Activated CD4-positive, alpha-beta T cell treated with anti-CD3 and anti-CD28 coated beads, Interleukin-2, Interleukin-4, amounts not matched to agents 100 ng/mL and 50 ng/mL, durations not matched to agents 16 hours and 8 hours (primary cell): ENCODE measurements around the gene UQCC2.

Source experiments
- DNase-seq: peaks from one replicate; pipeline ENCODE4 v3.0.0-alpha.2; 2020; ENCODE audit warnings: low spot score

The UQCC2 gene

DNA sequence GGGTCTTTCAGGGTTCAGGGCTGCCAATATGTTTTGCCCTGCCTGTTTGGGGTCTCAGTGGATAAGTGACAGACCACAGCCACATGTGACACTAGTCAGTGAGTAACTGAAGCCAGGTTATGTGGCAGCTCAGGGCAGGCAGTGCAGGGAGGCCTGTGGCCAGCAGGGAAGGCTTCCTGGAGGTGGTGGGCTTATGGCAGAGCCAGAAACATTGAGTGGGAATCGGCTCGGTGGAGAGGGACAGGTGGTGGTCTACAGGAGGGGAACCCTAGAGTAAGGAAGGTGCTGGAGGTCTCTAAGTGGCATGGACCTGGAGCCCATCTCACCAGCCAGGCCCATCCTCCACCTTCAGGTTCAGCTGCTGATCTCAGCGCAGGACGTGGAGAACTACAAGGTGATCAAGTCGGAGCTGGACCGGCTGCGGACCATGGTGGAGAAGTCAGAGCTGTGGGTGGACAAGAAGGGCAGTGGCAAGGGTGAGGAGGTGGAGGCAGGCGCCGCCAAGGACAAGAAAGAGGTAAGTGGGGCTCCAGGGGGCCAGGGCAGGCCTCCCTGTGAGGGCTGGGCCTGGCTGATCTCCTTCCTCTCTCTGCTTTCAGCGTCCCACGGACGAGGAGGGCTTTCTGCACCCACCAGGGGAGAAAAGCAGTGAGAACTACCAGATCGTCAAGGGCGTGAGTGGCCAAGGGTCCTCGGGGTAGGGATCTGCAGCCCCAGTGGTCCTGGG is 34.9 kb downstream of the UQCC2 start:
- DNase-seq: no peak

DNA sequence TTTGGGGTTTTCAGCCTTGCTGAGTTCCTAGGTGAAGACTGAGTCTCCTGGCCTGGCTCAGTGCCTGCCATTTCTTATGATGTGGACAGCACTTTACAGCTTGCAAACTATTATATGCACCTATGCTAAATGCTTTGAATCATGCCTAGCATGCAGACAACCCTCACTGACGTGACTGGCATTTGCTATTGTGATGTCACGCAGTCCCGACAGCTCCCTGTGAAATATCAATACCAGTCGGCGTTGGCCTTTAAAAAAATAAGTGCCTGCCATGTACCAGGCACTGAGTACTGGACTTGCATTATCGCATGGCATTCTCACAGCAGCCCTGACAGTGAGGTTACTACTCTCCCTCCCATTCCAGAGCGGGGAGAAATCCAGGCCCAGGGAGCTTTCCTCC is 35.5 kb downstream of the UQCC2 start:
- no peak for DNase-seq

DNA sequence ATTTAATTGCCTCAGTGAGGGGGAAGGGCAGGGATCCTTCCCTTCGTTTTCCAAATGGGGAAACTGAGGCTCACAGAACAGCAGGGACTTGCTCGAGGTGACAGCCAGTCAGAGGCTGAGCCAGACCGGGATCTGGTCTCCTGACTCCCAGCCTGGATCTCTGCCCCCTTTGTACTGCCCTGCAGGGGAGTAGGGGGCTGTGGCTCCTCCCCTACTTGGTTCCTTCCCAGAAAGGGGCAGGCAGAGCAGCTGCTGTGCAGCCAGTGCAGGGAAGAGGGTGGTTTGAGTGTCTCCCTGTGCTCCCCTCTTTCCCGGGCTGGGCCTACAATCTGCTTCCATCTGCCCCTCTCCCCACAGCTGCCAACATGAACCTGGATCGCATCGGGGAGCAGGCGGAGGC is 37.6 kb downstream of the UQCC2 start:
- no peak for DNase-seq

DNA sequence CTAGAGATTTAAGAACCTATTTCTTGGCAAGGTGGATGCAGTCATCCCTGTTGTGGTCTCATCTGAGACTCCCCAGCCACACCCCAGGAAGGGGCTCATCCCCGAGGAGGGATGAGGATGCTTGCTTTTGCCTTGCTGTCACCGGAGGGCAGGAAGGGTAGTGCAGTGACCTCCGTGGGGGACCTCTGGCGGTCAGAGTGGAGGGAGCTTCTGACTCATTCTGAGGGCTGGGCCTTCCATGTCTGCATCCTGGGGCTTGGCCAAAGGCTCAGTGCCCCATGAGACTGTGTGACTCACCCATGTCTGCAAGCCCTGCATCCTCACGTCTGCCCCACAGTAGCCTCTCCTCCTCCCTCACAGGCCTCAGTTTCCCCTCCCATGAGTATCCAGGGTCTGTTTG is 38.7 kb downstream of the UQCC2 start:
- no peak for DNase-seq

DNA sequence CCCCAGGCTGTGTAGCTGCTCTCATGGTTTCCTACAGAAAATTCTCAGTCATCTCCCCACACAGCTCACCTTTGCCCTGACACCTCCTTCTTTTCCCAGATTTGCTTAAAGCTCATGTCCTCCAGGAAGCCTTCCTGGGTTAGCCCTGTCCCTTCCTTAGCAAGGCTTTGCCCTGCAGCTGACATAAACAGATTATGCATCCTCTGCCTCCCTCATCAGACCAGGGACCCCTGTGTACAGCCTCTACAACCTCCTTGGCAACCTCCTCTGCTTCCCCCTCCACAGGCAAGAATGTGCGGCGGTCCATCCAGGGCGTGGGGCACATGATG is 39.8 kb downstream of the UQCC2 start:
- no peak for DNase-seq

DNA sequence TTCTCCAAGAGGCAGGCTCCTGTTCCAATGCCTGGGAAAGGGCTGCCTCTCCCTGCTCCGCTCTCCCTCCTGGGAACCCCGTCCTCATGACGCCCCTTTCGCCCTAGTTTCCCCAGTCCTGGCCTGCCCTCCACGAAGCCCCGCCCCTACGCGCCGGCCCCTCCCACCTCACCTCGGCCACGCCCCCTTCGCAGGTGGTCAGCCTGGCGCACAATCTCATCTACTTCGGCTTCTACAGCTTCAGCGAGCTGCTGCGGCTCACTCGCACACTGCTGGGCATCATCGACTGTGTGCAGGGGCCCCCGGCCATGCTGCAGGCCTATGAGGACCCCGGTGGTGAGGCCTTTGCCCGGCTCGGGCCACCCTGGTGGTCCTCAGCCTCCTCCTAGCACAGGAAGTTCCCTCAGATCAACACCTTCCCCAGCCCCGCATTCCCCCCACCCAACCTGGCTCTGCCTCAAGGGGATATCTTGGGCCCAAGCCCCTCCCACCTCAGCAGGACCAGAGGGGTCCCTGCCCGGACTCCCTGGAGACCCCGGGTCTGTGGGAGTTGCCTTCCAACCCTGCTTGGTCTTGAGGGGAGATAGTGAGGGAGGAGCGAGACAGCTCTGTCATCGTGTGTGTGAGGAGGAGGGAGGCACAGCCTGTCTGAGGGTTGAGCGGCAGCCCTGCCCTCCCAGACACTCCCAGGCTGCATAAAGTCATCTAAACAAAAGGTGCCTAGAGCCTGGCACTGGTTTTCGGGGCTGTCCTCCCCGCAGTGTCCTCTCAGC is 40.3 kb downstream of the UQCC2 start:
- DNase-seq: no peak

DNA sequence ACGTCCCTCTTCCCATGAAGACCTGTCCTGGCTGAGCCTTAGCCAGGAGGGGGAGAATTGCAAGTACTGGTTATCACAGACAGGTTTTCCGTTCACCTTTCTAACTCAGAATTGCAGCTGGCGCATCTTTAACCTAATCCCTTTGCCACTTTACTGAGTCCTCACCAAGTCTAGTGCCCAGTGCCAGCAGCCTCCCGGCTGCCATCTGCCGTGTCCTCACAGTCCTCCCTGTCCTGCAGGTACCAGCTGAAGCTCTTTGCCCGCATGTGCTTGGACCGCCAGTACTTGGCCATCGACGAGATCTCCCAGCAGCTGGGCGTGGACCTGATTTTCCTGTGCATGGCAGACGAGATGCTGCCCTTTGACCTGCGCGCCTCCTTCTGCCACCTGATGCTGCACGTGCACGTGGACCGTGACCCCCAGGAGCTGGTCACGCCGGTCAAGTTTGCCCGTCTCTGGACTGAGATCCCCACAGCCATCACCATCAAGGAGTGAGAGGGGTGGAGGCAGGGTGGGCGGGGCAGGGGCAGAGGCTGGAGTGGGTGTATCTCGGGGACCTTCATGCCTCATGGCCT is 41.3 kb downstream of the UQCC2 start:
- DNase-seq: no peak

DNA sequence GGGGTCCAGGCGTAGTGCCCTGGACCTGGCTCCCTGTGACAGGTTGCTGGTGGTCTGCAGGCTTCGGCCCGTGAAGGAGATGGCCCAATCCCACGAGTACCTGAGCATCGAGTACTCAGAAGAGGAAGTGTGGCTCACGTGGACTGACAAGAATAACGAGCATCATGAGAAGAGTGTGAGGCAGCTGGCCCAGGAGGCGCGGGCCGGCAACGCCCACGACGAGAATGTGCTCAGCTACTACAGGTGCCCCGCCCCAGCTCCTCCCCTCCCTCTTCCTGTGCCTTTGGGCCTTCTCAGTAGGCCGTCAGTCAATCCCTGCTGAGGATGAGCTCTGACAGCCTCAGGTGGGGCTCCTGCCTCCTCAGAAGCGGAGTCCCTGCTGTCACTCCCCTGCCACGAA is 42.6 kb downstream of the UQCC2 start:
- DNase-seq: peak; percentile 39

DNA sequence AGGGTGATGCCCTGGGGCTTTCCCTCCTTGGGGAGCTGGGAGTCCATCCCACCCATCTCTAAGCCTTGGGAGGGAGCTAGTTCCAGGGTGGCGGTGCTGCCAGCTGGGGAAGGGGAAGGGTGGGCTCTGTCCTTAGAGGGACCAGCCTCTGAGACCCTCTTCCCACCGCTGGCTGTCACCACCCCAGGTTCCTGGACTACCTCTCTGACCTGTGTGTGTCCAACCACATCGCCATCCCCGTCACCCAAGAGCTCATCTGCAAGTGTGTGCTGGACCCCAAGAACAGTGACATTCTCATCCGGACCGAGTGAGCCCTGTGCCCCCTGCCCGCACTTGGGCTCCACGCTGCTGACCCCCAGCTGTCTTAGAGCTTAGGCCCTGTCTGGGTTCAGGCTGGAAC is 43.2 kb downstream of the UQCC2 start:
- DNase-seq: no peak

DNA sequence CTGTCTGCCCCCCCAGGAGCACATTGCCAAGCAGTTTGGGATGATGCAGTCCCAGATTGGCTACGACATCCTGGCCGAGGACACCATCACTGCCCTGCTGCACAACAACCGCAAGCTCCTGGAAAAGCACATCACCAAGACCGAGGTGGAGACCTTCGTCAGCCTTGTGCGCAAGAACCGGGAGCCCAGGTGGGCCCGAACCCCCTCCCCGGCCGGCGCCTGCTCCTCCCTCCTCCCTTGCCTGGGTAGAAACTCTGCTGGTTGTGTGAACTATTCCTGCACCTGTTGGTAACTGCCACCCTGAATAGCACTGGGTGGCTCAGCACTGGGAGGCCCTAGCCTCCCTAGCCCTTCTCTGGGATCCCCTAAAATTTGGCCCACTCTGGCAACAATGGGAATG is 43.7 kb downstream of the UQCC2 start:
- DNase-seq: no peak

DNA sequence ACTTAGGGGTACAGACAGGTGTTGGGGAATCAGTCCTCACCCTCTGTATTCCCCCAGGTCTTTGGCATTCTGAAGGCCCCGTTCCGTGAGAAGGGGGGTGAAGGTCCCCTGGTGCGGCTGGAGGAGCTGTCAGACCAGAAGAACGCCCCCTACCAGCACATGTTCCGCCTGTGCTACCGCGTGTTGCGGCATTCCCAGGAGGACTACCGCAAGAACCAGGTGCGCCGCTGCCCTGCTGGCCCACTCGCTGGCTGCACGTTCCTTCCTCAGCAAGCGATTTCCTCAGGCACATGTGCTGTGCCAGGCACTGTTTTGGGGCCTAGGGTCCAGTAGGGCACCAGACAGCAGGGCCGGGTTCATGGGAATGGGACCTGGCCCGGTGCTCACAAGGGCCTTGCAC is 44.4 kb downstream of the UQCC2 start:
- DNase-seq: no peak

DNA sequence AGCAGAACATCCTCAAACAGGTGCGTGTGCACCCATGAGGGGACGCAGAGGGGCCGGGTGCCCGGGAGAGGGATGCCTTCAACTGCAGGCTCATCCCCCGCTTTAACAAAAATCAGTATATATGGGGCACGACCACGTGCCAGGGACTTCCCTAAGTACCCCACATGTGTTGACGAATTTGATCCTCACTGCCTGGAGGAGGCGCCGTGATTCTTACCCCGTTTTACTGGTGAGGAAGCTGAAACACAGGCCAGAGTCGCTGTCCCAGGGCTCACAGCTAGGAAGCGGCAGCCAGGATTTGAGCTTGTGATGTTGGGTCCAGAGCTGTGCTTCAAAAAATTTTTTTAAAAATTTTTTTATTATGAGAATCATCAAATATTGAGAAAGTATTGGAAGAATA is 45.5 kb downstream of the UQCC2 start:
- no peak for DNase-seq

DNA sequence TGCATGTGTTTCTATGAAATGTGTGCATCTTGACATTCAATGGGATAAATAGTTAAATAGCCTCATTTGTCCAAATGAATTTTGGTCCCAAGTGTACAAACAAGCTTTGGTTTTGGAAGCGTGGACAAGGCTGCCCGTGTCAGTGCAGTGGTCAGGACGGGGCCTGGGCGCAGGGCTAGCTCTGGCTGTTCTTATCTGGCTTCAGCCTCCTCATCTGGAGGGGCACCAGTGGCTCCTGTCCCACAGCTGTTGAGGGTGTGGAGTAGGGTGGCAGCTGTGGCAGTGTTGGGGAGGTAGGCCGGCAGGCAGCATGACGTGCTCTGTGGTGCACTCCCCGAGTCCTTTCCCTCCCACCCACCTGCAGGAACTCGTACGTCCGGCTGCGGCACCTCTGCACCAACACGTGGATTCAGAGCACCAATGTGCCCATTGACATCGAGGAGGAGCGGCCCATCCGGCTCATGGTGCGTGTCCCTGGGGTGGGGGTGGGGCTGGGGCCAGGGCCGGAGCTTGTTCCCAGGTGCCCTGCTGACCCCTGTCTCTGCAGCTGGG is 46.9 kb downstream of the UQCC2 start:
- no peak for DNase-seq

DNA sequence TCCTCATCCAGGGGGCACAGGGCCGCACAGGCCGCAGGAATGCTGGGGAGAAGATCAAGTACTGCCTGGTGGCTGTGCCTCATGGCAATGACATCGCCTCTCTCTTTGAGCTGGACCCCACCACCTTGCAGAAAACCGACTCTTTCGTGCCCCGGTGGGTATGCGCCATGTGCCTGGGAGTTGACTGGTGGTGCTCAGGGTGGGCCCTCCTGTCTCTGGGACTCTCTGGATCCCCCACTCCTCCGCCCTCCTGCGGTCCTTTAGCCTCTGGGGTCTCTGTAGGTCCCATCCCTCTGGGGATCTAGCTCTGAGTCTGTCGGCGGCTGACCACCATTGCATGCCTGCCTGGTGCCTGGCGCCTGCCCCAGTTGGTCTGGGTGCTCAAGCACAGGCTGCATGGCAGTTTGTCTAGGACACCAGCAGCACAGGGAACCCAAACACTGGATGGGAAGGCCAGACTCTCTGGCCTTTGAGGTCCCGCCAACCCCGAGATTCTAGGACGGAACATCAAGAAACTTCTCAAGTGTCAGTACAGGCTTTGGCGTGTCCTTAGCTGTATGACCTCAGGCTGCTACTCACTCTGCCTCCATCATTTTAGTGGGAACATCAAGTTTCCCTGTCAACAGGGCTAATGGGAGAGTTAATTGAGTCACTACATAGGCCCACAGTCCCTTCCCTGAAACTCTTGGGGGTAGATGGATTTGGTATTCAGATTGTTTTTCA is 47.6 kb downstream of the UQCC2 start:
- DNase-seq: no peak

DNA sequence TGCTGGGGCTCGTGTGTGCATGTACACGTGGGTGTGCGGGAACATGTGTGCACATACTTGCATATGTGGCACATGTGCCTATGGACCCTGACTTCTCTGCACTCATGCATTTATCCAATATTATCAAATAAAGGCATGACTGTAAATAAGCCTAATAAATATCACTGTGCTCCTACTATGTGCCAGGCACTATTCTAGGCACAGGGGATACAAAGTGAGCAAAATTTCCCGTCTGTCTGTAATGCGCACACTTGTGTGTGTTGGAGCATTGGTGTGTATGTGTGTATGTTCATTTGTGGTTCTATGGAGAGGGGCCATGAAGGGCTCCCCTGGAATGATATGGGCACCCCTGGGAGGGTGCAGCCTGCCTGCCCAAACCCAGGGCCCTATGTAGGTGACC is 48.5 kb downstream of the UQCC2 start:
- no peak for DNase-seq

DNA sequence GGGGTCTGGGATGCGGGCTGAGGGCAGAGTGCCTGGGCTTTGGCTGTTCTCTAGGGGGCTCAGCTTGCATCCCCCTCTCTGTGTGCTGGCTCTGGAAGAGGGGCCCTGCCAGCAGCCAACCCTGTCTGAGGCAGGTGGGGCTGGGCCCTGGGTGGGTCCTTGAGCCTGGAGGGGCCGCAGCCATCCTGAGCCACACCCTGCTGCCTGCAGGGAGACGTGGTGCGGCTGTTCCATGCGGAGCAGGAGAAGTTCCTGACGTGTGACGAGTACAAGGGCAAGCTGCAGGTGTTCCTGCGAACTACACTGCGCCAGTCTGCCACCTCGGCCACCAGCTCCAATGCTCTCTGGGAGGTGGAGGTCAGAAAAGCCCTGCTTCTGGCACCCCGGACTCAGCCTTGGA is 49.2 kb downstream of the UQCC2 start:
- no peak for DNase-seq

DNA sequence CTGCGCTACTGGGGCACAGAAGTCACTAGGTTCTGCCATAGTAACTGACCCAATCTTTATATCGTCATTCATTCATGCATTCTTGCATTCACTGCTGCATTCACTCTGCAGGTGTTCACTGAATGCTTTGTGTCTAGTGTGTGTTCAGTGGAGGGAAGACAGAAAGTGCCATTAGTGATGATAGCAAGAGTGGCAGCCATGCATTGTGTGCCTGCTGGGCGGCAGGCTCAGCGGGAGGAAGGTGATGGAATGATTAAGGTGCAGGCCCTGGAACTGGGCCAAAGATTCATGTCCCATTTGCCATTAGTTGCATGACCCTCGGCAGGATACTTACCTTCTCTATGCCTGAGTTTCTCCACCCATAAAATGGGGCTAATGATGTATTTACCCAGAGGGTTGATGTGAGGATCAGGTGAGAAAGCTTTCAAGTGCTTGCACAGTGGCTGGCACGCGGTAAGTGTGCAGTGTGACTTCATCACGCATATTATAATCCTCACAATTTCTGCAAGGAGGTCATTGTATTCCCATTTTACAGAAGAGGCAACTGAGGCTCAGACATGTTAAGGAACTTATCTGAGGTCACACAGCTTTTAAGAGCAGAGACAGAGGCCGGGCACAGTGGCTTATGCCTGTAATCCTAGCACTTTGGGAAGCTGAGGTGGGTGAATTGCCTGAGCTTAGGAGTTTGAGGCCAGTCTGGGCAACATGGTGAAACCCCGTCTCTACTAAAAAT is 50.2 kb downstream of the UQCC2 start:
- no peak for DNase-seq

DNA sequence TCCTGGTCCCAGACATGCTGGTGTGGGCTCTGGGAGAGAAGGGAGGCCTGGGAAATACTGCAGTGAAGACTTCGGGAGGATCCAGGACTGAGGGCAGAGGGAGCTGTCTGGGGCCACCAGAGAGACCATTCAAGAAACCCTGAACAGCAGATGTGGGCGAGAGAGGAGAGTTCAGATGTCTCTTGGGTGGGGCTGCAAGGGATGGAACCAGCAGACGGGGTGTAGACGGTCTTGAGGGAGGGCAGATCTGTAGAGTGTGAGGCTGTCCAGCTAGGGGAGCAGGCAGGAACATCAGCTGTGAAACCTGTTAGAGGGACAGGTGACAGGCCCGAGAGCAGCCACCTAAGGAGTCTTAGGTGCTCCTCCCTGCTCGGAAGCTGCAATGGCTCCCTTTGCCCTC is 51.5 kb downstream of the UQCC2 start:
- DNase-seq: no peak

DNA sequence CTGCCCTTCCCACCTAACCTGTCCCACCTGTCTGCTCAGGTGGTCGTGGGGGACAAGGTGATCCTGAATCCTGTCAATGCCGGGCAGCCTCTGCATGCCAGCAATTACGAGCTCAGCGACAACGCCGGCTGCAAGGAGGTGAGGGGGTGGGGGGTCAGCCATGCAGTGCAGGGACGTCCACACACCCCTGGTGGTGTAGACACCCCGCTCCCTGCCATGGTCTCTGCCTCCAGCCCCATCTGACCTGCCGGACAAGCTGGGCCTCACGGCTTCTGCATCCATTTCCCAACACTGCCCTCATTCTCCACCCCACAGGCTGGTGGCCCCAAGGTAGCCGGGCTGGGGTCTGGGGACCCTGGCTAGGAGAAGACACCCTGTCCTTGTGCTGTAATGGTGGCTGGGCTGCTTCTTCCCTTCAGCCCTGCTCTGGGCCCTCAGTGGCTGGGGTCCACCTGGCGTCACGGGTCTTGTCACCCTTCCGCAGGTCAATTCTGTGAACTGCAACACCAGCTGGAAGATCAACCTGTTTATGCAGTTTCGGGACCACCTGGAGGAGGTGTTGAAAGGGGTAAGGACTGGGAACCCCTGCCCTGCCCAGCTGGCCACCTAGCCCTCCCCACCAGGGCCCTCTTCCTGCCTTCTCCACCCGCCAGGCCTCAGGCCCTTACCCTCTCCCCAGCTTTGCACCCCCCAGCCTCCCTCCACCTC is 52.4 kb downstream of the UQCC2 start:
- no peak for DNase-seq

DNA sequence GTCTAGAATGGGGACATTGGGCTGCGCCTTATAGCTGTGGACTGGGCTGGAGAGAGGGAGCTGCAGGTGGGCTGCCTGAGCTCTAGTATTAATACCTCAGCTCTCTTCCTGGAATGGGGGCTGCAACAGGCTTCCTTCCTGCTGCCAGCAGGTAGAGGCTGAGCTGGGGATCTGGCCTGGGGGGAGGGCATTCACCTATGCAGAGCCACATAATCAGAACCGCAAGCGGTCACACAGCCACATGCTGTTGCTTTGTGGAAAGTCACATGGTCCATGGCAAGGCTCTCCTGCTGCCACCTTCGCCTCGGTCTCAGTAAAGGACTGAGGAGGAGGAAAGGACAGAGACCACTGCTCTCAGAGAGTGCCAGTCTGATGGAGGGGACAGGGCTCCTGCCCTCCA is 54.7 kb downstream of the UQCC2 start:
- no peak for DNase-seq

DNA sequence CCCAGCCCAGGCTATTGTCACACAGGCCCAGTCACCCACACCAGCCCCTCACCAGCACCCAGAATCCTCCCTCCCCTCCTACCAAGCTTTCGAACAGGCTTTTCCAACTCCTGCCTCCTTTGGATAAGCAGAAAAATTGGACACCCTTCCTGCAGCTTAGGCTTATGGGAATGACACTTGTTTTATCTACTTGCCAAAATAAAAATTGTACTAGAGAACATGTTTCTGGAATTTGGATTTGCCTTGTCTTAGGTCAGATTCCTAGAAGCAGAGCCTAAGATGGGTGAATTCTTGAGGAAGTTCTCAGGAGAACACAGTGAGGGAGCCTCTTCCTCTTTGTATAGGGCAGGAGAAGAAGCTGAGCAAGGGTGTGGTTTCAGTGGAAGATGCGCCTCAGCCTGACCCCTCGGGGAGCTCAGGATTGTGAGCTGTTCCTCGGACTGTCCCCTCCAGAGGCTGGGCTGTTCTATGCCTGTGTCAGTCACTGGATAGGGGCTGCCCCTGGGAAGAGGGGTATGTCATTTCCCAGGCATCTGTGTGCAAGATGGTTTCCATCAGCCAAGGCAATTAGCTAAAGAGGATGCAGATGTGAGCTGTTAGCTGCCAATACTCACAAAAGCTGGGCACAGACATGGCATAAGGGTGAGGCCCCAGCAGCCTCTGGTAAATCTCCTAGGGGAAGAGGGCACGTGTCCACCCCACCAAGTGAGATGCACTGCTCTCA is 56.5 kb downstream of the UQCC2 start:
- no peak for DNase-seq
